Activated CD4-positive, alpha-beta T cell treated with anti-CD3 and anti-CD28 coated beads, Interleukin-2, amount 50 U/mL, for 4 hours (primary cell): ENCODE results near the gene SPTLC1.

Source experiments
- DNase-seq, 2 experiments: peaks; one replicate each; pipeline ENCODE4 v3.0.0-alpha.2; 2020

Gene SPTLC1

GRCh38 chr9:92077888-92078287 lies 37.3 kb downstream of the SPTLC1 start:
- DNase-seq: no peak

- DNase-seq: no peak
Observed at GRCh38 chr9:92071634-92072033, 43.6 kb downstream of the SPTLC1 start.

- no peak for DNase-seq
Observed at GRCh38 chr9:92066168-92066567, 49.0 kb downstream of the SPTLC1 start.

GRCh38 chr9:92064711-92065110 lies 50.5 kb downstream of the SPTLC1 start:
- DNase-seq: no peak

GRCh38 chr9:92061184-92061583 lies 54.0 kb downstream of the SPTLC1 start:
- DNase-seq: no peak

- DNase-seq: no peak
Observed at GRCh38 chr9:92059661-92060060, 55.6 kb downstream of the SPTLC1 start.

GRCh38 chr9:92058723-92059444 lies 56.3 kb downstream of the SPTLC1 start:
- DNase-seq: no peak

- DNase-seq: no peak
Observed at GRCh38 chr9:92058026-92058425, 57.2 kb downstream of the SPTLC1 start.

- DNase-seq: no peak
Observed at GRCh38 chr9:92057226-92057625, 58.0 kb downstream of the SPTLC1 start.

GRCh38 chr9:92055624-92056023 lies 59.6 kb downstream of the SPTLC1 start:
- no peak for DNase-seq

- no peak for DNase-seq
Observed at GRCh38 chr9:92048924-92049625, 66.1 kb downstream of the SPTLC1 start.

- DNase-seq: no peak
Observed at GRCh38 chr9:92047500-92047899, 67.7 kb downstream of the SPTLC1 start.

GRCh38 chr9:92046676-92047075 lies 68.5 kb downstream of the SPTLC1 start:
- DNase-seq: no peak

- no peak for DNase-seq
Observed at GRCh38 chr9:92044936-92045335, 70.3 kb downstream of the SPTLC1 start.

- DNase-seq: no peak
Observed at GRCh38 chr9:92043002-92043401, 72.2 kb downstream of the SPTLC1 start.

GRCh38 chr9:92042260-92042659 lies 73.0 kb downstream of the SPTLC1 start:
- no peak for DNase-seq

GRCh38 chr9:92036756-92037155 lies 78.5 kb downstream of the SPTLC1 start:
- no peak for DNase-seq

- DNase-seq: no peak
Observed at GRCh38 chr9:92036411-92036746, 78.8 kb downstream of the SPTLC1 start.

GRCh38 chr9:92035687-92036410 lies 79.4 kb downstream of the SPTLC1 start:
- no peak for DNase-seq

GRCh38 chr9:92035146-92035545 lies 80.1 kb downstream of the SPTLC1 start:
- DNase-seq: no peak

GRCh38 chr9:92033991-92034390 lies 81.2 kb downstream of the SPTLC1 start:
- DNase-seq: no peak

GRCh38 chr9:92033307-92033706 lies 81.9 kb downstream of the SPTLC1 start:
- no peak for DNase-seq

- DNase-seq: no peak
Observed at GRCh38 chr9:92032891-92033290, 82.3 kb downstream of the SPTLC1 start.

GRCh38 chr9:92030367-92030766 lies 84.8 kb downstream of the SPTLC1 start:
- no peak for DNase-seq
